NAMALWA (cell line): Measurements from ENCODE around the gene FOLR3.
"Not testable (repeated sequence)": the region's sequence is repeated elsewhere in the genome, so short reads cannot be mapped to it uniquely, and the experiment has no call there.

Source experiments
- DNase-seq: peaks from one replicate; pipeline ENCODE4 v3.0.0-alpha.2; 2015; ENCODE audit warnings: low spot score

Gene FOLR3

GRCh38 chr11:72162891-72163492 is 27.5 kb downstream of the FOLR3 start:
- DNase-seq: no peak

GRCh38 chr11:72164187-72164586 is 28.7 kb downstream of the FOLR3 start:
- DNase-seq: not testable (repeated sequence)

GRCh38 chr11:72169046-72169555 is 33.6 kb downstream of the FOLR3 start:
- not testable (repeated sequence) for DNase-seq

GRCh38 chr11:72169754-72170153 is 34.2 kb downstream of the FOLR3 start:
- DNase-seq: not testable (repeated sequence)

- DNase-seq: not testable (repeated sequence)
Observed at GRCh38 chr11:72172043-72172442, 36.5 kb downstream of the FOLR3 start.

- DNase-seq: no peak
Observed at GRCh38 chr11:72173291-72173690, 37.8 kb downstream of the FOLR3 start.

- no peak for DNase-seq
Observed at GRCh38 chr11:72174302-72175070, 39.0 kb downstream of the FOLR3 start.

GRCh38 chr11:72177656-72178055 is 42.1 kb downstream of the FOLR3 start:
- no peak for DNase-seq

- no peak for DNase-seq
Observed at GRCh38 chr11:72179049-72179803, 43.7 kb downstream of the FOLR3 start.

- DNase-seq: no peak
Observed at GRCh38 chr11:72179804-72180396, 44.4 kb downstream of the FOLR3 start.

GRCh38 chr11:72180892-72181552 is 45.5 kb downstream of the FOLR3 start:
- DNase-seq: not testable (repeated sequence)

- not testable (repeated sequence) for DNase-seq
Observed at GRCh38 chr11:72181553-72181958, 46.0 kb downstream of the FOLR3 start.

- no peak for DNase-seq
Observed at GRCh38 chr11:72188267-72188666, 52.7 kb downstream of the FOLR3 start.
